ENCODE results near the gene COBLL1.

COBLL1 gene

DNA sequence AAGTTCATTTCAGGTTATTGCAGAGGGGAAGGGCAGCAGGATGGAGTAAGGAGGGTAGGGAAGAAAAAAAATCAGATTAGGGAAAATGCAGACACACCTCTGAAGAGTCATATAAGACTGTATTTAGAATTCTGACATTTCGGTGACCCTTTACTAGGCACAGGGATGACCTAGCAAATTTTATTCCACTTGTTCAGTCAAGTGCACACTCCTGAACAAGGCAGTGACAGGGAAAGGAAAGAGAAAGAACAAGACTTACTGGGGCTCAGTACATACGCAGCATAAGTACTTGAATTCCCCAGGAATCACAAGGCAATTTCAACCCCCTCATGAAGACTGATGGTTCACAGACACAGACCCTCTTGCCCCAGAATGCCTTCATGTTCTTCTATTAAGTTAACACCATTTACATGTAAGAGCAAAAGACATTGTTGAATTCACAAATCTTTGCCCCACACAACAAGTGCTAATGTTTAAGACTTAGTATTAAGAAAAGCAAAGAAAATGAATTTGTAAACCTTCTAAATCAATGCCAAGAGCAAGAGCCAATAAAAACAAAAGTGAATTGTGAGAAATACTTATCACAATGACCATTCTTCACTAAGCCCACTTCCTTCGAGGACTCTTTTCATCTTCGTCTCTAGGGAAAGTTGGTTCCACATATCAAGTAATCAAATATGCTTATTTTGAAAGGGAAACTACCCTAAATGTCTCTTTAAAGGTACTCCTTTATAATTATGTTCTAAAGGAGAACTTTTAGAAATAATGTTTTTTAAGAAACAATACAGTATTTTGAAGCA lies 47.0 kb downstream of the COBLL1 start:
- TF ChIP-seq MYC (IDR thresholded peaks at IDR 0.05; ENCODE audit: low read depth, low read length): no peak
- TF ChIP-seq, protein P1, sequence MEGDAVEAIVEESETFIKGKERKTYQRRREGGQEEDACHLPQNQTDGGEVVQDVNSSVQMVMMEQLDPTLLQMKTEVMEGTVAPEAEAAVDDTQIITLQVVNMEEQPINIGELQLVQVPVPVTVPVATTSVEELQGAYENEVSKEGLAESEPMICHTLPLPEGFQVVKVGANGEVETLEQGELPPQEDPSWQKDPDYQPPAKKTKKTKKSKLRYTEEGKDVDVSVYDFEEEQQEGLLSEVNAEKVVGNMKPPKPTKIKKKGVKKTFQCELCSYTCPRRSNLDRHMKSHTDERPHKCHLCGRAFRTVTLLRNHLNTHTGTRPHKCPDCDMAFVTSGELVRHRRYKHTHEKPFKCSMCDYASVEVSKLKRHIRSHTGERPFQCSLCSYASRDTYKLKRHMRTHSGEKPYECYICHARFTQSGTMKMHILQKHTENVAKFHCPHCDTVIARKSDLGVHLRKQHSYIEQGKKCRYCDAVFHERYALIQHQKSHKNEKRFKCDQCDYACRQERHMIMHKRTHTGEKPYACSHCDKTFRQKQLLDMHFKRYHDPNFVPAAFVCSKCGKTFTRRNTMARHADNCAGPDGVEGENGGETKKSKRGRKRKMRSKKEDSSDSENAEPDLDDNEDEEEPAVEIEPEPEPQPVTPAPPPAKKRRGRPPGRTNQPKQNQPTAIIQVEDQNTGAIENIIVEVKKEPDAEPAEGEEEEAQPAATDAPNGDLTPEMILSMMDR (IDR thresholded peaks at IDR 0.05; ENCODE audit: low read depth, low read length): no peak
- TF ChIP-seq, protein P2, sequence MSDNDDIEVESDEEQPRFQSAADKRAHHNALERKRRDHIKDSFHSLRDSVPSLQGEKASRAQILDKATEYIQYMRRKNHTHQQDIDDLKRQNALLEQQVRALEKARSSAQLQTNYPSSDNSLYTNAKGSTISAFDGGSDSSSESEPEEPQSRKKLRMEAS (IDR thresholded peaks at IDR 0.05; ENCODE audit: low read depth, low read length): no peak
- TF ChIP-seq POLR2A (IDR thresholded peaks at IDR 0.05; ENCODE audit: extremely low read depth, insufficient read length): no peak
- no peak overlapping the region for H3K4me3 ChIP-seq (ENCODE audit: low read depth, low read length)
- DNase-seq (ENCODE audit: low read depth): no peak

DNA sequence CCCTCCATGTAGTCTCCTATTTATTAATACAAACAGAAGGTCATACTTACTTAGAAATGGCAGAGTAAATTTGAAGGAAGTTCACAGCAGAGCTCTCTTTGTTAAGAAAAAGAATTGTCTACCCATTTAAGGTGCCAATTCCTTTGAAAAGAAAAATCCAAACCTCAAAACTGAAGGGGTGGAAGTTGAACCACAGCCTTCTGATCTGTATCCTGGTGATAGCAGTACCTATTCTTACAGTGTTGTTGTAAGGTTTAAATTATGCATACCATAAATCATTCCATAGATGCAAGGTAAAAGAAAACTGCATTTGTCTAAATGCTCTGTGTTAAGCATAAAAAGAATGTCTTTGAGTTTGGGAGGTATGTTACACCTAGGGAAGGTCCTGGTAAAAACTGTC lies 47.6 kb downstream of the COBLL1 start:
- no peak for TF ChIP-seq MYC (IDR thresholded peaks at IDR 0.05; ENCODE audit: low read depth, low read length)
- TF ChIP-seq, protein P2 (IDR thresholded peaks at IDR 0.05; ENCODE audit: low read depth, low read length): no peak
- H3K4me3 ChIP-seq (ENCODE audit: low read depth, low read length): no peak overlapping the region
- DNase-seq (ENCODE audit: low read depth): no peak

- DNase-seq (ENCODE audit: low read depth): no peak
- no peak overlapping the region for H3K4me3 ChIP-seq (ENCODE audit: low read depth, low read length)
- TF ChIP-seq MYC (IDR thresholded peaks at IDR 0.05; ENCODE audit: low read depth, low read length): no peak
- TF ChIP-seq POLR2A (IDR thresholded peaks at IDR 0.05; ENCODE audit: extremely low read depth, insufficient read length): no peak
- TF ChIP-seq, protein P2 (IDR thresholded peaks at IDR 0.05; ENCODE audit: low read depth, low read length): no peak
Measured at GRCh38 chr2:164793529-164793928, 48.1 kb downstream of the COBLL1 start.

DNA sequence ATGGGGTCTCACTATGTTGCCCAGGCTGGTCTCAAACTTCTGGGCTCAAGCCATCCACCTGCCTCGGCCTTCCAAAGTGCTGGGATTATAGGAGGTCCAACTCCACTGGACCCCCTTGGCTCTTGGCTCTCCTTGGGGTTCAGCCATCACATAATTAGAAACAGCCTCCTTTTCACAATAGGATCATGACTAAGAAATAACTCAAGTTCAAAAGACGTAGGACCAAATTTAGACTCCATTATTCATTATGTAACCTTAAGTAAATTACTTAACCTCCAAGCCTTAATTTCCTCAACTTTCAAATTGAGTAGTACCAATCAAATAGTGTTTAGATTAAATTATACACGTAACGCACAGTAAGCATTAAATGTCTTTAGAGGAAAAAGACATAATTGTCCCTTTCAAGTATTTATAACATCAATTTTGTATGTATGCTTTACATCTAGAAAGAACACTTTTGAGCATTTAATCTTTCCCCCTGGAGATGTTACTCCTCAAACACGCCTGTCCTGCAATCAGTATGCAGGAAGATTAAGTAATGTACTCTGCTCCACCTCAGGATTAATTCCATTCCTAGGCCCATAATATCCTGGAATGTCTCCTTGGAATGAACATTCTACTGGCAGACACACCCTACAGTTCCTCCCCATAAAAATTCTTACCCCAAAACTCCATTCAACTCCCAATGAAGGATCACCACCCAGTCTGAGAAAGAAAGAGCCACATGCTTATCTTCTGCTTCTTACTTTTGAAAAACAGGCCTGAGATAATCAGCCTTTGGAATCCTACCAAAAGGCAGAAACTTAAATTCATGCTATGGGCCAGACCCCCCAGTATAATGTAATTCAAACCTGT lies 49.1 kb downstream of the COBLL1 start:
- H3K4me3 ChIP-seq (ENCODE audit: low read depth, low read length): no peak overlapping the region
- TF ChIP-seq, protein P1 (IDR thresholded peaks at IDR 0.05; ENCODE audit: low read depth, low read length): no peak
- TF ChIP-seq MYC (IDR thresholded peaks at IDR 0.05; ENCODE audit: low read depth, low read length): no peak
- TF ChIP-seq, protein P2 (IDR thresholded peaks at IDR 0.05; ENCODE audit: low read depth, low read length): no peak
- no peak for TF ChIP-seq POLR2A (IDR thresholded peaks at IDR 0.05; ENCODE audit: extremely low read depth, insufficient read length)
- no peak for DNase-seq (ENCODE audit: low read depth)

DNA sequence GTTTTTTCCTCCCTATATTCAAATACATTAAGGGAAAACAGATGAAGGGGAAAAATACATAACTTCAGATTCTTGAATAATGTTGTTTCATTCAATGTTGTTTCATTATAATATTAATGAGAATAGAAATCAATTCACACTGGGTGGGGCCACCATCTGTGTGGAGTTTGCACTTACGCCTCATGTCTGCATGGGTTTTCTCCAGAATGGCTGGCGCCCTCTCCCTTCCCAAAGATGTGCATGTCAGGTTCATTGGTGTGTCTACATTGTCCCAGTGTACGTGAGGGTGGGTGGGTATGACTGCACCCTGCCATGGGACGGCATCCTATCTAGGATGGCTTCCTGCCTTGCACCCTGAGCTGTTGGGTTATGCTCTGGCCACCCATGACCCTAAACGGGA lies 51.7 kb downstream of the COBLL1 start:
- DNase-seq (ENCODE audit: low read depth): no peak
- TF ChIP-seq, protein P1 (IDR thresholded peaks at IDR 0.05; ENCODE audit: low read depth, low read length): no peak
- no peak for TF ChIP-seq MYC (IDR thresholded peaks at IDR 0.05; ENCODE audit: low read depth, low read length)
- TF ChIP-seq, protein P2 (IDR thresholded peaks at IDR 0.05; ENCODE audit: low read depth, low read length): no peak
- TF ChIP-seq POLR2A (IDR thresholded peaks at IDR 0.05; ENCODE audit: extremely low read depth, insufficient read length): no peak
- no peak overlapping the region for H3K4me3 ChIP-seq (ENCODE audit: low read depth, low read length)

DNA sequence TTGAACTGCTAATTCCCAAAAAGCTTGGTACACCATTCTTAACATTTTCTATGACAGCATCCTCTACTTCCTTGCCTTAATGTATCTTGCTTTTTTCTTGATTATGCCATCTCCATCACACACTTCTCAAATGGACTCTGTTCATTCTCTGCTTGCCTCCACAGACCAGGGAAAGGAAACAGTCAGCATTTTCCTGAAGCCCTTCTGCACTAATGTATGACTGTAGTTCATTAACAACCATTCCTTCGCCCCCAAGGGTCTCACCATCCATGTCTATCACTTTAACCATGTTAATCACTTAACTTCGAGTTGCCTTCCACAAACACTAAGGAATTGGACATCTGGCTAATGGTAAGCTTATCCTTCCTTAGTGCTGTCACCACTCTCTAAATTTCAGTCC lies 54.8 kb downstream of the COBLL1 start:
- TF ChIP-seq MYC (IDR thresholded peaks at IDR 0.05; ENCODE audit: low read depth, low read length) (no peak), POLR2A (IDR thresholded peaks at IDR 0.05; ENCODE audit: extremely low read depth, insufficient read length) (no peak)
- TF ChIP-seq, protein P2 (IDR thresholded peaks at IDR 0.05; ENCODE audit: low read depth, low read length): no peak
- TF ChIP-seq, protein P1 (IDR thresholded peaks at IDR 0.05; ENCODE audit: low read depth, low read length): no peak
- H3K4me3 ChIP-seq (ENCODE audit: low read depth, low read length): no peak overlapping the region
- DNase-seq (ENCODE audit: low read depth): no peak
